HuH-7.5 (cell line): ENCODE data around the gene CALM3.

ENCODE experiments used
- DNase-seq: peaks from one replicate; pipeline ENCODE4 v3.0.0; 2011; ENCODE audit warnings: low spot score

Gene CALM3

DNA sequence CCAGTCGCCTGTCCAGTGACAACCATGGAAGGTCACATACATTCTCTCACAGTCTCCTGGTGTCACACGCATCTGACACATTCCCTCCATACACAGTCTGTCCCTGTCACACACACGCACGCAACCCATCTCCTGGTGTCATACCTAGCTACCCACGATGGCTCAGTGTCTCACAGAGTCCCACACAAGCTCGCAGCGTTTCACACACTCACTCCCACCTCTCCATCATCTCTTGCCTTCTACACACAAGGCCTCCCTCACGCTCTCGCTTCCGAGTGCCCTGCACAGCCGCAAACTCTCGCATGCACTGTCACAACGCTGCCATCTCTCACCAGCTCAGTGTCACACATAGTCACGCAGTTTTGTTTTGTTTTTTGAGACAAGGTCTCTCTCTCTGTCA, 36.1 kb downstream of the CALM3 start:
- no peak for DNase-seq

DNA sequence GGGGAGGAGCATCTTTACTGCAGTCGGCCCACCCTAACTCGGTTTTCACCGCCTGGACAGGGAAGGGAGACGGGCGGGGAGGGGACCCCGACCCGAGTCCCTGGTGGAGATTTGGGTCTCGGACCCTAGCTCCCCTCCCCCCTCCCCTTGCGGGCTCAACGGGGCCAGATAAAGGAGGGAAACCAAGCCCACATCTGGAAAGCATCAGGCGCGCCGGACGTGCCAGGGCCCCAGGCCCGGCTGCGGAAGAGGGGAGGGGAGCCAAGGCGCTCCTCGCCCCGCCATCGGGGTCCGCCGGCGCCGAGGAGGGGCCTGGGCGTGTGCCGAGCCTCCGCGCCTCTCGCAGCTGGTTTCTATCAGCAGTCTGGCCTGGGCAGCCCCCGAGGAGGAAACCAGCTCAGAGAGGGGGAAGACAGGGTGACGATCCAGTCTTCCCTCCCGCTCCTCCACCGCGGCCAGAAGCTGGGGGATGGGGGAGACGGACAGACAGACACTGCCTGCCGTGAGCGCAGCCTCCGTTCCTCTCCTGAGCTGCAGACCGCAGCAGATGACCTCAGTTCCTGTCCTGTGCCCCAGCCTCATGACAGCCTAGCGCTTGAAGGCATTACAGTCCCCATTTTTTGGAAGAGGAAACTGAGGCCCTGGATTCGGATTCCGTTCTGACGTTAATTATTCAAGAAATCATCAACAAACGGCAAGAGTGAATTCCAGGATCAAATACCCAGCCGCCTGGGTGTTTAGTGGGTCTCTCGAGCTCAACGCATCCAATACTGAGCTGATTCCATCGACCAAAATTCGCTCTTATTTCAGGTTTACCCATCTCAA, 38.4 kb downstream of the CALM3 start:
- DNase-seq: no peak

DNA sequence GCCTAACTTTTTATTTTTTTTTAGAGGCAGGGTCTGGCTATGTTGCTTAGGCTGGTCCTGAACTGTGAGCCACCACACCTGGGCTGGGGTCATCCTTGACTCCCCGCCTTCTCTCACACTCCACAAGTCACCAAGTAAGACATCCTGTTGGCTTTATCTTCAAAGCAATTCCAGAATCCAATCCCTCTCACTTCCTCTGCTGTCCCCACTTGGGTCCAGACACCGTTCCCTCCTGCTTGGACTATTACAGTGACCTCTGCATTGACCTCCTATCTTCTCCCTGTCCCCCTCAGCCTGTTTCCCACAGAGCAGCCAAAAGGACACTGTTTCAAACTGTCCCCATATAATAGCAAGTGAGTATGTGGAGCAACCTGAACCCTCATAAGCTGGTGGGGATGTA, 39.5 kb downstream of the CALM3 start:
- DNase-seq: no peak

DNA sequence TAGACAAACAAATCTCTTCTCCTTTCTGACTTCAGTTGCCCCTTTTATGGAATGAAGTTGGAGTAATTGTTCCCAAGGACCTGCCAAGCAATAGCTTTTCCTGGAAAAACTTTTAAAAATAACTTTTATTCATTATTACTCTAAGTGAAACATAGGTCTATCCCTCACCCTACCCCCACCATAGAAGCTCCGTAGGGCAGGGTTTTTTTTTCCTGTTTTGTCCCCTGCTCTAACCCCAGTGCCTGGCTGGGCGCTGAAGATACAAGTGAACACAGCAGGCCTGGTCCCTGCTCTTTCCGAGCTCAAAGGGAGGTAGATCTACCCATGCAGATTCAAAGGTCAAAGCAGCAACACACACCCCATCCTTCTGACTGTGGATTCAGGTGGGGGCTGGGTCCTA, 43.6 kb downstream of the CALM3 start:
- no peak for DNase-seq

DNA sequence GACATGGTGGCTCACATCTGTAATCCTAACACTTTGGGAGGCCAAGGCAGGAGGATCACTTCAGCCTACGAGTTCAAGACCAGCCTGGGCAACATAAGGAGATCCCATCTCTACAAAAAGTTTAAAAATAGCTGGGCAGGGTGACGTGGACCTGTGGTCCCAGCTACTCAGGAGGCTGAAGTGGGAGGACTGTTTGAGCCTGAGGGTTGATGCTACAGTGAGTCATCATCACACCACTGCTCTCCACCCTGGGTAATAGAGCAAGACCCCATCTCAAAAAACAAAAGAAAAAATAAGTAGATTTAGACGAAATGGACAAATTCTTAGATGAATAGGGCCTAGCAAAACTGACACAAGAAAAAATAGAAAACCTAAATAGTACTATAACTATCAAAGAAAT, 45.3 kb downstream of the CALM3 start:
- no peak for DNase-seq

DNA sequence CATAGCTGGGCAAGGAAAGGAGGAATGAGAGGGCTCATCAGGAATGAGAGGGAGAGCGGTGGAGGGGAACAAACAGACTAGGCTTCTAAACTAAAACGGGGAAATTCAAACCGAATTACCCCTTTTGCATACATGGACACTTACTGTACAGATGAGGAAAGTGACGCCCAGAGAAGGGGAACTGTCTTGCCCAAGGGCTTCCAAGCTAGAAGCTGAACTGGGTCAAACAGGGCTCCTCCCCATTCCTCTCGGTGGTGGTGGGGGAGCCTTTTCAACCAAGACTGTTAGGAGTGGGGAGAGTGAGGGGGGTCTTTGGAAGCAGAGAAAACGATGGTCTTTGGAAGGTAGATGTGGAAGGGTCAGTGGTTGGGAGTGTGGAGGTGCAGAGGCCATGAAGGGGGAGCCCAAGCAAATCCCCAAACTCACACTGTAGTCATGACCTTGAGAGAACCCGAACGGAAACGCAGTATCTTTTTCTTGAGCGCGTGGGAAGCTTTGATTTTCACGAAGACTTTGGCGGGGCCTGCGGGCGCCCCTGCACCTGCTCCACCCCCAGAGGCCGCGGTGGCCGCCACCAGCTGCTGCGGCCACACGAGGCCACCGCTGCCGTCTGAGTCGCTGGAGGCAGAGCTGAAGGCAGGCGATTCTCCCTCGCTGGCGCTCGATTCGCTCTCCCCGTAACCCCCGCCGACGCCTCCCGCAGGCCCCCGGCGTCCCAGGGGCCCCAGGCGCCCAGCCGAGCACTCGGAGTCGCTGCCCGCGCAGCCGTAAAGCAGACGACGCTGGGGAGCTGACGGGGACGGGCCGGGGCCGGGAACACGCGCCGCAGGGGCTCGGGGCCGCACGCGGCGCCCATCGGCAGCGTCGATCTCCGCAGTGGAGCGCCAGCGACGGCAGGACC, 47.2 kb downstream of the CALM3 start:
- no peak for DNase-seq

DNA sequence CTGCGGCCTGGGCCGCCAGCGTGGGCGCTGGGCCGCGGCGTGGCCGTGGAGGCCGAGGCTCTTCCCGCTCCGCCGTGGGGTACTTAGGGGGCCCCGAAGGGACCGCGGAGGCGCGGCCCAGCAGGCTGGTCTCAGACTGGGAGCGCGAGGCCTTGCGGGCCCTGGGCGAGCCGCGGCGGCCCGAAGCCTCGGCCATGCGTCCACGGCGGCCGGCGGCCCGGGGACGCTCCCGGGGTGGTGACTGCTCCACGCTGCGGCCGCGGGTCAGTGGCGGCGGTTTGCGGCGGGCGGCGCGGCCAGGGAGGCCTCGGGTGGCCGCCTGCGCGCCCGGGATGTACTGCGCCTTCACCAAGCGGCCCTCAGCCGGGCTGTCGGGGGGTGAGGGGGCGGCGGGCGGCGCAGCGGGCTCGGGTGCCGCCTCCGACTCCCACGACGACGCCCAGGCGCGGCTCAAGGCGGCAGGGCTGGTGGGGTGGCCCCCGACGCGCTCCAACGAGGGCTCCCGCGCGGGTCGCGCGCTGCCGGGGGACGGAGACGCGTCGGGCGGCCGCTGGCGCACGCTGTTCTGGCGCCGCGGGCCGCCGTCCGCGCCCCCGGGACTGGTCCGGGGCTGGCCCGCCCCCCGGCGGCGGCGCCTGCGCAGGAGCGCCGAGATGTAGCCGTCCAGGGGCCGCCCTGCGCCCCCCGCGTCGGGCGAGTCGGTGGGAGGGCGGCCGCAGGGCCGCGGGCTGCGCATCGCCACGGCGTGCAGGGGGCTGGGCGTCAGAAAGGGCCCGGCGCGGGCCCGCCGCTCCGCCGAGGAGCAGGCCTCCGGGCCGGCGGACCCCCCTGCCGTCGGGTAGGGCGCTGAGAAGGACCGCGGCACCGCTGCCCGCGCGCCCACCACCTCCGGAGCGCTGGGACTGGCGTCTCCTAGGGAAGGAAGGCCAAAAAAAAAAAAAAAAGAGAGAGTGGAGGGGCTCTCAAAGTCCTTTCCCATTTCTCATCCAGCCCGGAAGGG, 48.1 kb downstream of the CALM3 start:
- peak; percentile 5 for DNase-seq

DNA sequence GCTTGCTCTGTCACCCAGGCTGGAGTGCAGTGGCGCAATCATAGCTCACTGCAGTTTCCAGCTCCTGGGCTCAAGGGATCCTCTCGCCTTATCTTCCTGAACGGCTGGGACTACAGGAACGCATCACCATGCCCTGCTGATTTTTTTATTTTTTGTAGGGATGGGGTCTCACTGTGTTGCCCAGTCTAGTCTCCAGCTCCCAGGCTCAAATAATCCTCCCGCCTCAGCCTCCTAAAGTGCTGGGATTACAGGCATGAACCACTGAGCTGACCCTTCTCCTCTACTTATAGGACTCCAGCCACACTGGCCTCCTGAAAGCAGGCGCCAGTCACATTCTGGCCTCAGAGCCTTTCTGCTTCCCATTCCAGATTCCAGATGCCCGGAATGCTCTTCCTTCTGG, 49.3 kb downstream of the CALM3 start:
- no peak for DNase-seq

DNA sequence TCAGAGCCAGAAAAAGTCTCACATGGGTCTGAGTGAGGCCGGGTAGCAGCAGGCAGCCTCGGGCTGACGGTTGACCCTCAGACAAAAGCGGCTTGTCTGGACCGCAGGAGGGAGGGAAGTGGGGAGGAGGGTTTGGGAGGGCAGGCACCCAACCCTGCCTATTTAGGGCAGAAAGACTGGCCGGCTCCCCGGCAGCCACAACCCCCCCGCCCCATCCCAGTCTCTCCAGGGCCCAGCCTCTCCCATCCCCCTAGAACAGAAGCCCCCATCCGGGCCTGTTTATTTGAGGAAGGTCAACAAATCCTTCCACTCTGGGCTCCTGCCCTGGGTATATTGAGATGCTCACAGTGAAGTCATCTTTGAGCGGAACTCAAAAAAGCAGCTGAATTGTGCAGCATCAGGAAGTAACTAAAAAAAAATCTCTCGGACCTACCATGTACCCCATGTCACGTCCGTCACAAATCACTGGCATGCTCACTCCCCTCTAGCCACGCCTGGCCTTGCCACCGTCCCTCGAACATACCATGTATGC, 53.6 kb downstream of the CALM3 start:
- no peak for DNase-seq

DNA sequence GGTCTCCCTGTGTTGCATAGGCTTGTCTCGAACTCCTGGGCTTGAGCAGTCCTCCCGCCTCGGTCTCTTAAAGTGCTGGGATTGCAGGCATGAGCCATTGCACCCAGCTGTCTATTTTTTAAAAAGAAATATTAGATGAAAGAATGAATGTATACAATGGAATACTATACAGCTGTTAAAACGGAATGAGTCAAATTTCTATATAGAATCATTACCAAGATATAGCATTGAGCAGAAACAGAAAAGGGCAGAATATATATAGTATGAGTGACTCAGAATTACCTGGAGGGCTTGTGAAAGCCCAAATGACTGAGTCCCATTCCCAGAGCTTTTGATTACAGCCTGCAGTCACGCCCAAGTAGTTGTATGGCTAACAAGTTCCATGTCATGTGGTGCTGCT, 55.4 kb downstream of the CALM3 start:
- no peak for DNase-seq

DNA sequence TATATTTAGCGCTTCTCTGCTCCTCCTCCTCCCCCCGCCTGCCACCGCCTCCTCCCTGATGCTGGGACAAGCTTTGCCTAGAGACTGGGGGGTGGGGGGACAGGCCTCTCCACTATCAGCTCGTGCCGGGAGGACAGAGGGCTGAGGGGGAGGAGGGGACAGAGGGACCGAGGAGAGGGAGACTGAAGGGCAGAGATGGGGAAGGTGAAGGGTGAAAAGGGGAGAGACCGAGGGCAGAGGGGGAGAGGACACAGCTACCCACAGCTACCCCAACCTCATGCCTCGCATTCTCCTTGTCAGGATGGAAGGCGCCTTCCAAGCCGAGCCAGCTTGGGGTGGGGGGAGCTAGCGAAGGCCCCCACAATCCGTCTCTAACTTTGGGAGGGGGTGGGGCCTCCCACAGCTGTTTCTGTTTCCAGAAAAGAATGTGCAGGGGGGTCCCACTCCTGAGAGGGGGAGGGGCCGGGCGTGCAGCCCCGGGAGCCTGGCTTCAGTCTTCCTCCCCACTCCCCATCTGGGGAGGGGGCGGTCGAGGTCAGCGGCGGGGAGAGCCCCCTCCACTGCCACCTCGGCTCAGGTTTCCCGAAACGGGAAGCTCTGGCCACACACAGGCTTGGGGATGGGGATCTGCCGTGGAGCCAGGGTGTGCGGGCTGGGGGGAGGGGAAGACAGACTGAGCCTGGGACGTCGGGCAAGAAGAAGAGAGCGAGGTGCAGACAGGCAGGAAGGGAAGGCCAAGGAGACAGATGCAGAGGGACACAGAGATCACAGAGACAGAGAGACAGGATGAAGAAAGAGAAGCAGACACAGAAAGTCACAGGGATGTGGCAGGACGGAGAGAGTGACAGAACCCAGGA, 58.2 kb downstream of the CALM3 start:
- no peak for DNase-seq

DNA sequence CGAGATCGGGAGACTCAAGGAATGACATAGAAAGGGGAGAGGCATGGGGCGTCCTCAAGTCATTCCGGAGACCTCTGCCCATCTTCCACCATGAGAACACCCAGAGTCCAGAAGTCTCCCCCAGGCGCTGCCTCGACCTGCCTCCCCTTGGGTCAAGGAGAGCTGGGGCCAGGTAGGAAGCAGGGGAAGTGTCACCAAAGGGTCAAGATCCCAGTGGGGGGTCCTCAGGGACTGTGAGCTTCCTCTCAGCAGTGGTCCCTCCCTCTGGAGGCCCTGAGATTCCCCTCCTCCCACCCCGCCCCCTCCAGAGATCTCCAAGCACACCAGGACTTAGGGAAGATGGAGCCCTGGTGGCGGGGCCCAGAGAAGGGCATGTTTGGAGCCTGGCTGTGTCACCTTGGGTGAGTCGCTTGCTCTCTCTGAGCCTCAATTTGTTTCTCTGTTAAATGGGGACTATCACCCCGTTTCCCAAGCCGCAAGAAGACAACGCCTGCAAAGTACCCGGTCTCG, 58.9 kb downstream of the CALM3 start:
- DNase-seq: no peak
